Fibroblast of skin of right biceps (primary cell): Measurements from ENCODE around the gene NTN1.

Experiments
- DNase-seq: peaks from one replicate; pipeline ENCODE4 v3.0.0-alpha.2; 2013

The NTN1 gene

DNA sequence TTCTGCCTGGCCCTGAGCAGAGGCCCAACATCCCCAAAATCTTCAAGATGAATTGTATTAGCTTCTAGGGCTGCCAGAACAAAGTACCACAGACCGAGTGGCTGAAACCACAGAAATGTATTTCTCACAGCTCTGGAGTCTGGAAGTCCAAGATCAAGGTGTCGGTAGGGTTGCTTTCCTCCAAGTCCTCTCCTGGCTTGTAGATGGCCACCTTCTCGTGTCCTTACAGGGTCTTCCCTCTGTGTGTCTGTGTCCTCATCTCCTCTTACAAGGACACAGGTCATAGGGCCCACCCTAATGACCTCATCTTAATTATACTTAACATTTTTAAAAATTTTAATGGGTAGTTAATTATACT, 215.7 kb downstream of the NTN1 start:
- no peak for DNase-seq

DNA sequence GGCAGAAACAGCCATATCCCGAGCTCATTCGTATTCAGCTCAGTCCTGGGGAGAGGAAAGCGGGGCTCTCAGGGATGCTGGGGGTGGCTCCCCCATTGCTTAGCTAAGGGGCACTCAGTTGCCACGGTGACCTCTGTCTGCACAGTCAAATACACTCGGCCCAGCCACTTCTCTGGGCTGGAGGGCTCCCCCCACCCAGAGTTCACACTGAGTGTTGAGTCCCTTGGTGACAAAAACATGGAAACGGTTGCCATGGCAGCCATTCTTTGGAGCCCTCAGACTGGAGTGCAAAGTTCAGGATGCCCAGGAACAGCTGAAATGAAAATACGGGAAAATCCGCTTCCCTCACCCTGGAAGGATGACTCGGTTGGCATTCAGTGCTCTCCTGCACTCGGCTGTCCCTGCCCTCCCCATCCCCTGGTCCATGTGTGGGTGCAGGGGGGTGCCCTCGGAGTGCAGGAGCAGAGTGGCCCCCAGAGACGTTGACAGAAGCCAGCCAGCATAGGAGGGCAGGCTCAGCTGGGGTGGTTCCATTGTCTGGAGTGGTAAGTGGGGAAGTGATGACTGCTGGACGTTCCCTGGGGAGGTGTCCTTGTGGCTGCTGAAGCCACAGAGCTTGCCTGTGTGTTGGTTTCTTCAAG, 216.5 kb downstream of the NTN1 start:
- no peak for DNase-seq

DNA sequence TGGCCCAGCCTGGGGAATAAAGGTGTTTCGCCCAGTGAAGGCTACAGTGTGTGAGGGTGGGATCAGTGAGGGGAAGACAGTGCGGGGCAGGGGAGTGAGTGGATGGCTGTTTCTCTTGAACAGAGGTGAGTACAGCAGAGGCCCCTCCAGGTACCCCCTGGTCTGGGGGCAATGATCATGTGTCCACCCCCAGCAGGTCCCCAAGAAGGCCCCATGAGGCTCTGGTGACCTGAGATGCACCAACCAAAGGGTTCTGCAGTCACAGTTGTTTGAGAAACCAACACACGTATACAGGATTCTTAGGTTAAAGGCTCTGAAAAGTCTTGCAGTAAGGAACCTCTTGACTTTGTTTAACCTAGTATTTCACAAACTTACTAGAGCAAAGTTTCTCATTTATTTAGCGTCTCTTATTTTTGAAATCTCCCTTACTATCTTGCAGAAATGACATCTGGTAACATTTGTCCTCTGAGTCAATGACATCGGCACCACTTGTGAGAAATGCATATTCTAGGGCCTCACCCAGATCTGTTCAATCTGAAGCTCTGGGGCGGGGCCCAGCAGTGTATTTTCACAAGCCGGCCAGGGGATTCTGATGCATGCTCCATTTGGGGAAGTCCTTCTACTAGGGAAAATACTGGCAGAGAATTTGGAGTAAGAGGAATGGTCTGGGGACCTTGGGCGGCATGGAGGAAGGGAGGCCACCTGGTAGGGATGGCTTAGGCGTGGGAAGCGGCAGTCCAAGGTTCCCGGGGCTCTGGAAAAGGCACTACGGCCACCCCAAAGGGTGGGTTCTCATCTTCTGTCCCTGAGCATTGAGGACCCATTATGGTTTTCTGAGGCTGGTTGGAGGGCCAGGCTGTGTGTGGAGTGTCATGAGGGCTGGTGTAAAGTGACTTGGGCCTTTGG, 217.3 kb downstream of the NTN1 start:
- no peak for DNase-seq

DNA sequence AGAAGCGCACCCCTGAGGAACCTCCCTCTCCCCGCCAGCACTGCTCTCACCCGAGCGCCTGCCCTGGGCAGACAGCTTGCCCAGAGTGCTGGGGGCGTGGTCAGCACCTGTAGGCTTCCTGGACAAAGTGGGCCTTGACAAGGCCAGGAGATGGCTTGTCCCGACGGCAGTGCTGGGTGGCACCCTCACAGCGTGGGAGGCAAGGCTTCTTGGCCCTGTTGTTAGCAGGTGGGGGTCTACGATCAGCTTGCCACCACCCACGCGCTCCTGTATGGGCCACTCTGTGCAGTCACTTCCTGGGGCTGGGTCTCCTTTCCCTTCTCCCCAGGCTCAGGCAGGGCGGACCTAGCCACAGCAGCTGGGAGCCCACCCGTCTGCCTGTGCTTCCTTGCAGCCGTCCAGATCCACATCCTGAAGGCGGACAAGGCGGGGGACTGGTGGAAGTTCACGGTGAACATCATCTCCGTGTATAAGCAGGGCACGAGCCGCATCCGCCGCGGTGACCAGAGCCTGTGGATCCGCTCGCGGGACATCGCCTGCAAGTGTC, 218.0 kb downstream of the NTN1 start:
- DNase-seq, result no peak

DNA sequence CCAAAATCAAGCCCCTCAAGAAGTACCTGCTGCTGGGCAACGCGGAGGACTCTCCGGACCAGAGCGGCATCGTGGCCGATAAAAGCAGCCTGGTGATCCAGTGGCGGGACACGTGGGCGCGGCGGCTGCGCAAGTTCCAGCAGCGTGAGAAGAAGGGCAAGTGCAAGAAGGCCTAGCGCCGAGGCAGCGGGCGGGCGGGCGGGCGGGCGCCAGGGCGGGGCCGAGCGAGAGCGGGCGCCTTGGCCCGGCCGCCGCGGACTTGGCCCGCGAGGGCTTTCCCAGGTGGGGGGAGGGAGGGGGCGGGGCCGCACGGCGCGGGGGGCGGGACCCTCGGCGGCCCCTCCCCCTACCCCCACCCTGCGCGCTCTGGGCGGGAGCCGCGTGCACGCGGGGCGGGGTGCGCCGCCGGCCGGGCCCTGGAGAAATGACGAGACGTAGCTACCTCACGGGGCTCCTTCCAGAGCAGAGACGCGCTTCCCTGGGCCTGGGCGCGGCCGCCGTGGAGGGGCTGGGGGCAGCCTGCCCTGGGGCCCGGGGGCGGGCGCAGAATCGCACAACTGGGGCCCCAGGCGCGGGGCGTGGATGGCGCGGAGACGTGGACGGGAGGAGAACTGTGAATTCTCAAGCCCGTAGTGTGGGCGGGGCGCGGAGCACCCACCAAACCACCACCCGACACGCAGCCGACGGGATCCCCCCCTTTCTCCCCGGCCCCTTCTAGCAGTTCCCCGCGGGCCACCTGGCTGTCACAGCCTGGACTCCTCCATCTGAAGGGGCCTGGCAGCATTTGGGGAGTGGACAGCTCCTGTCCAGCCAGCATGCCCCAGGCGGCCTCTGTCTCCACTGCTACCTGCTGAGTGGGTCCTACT, 218.7 kb downstream of the NTN1 start:
- DNase-seq, result peak; percentile 74

DNA sequence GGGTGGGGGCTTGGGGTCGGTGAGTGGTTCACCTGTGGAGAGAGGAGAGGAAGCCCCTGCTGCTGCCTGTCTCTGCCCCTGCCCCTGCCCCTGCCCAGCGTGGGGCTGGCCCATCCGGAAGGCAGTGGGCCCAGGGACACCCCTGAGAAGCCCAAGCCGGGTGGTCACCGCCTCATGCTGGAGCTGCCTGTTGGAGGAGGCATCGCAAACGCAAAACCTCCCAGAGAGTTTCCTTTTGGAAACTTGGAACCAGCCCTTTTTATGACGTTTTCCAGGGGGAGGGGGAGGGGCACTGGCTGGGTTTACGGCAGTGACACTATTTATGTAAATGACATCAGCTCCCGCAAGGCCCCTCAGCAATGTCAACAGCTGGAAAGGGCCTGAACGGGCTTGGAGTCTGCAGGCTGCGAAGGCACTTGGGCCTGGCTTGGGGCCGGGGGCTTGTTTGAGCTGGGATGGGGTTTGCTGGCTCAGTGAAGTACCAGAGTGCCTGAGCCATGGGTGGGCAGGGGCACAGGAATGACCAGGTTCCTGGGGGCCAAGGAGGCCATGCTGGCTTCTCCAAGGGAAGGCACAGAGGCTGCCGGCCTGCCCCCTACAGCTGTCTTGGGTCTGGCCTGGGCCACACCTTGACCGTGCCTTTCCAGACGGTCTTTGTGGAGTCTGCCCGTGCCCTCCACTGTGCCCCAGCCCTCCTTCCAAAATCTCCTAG, 219.5 kb downstream of the NTN1 start:
- peak; percentile 84 for DNase-seq

DNA sequence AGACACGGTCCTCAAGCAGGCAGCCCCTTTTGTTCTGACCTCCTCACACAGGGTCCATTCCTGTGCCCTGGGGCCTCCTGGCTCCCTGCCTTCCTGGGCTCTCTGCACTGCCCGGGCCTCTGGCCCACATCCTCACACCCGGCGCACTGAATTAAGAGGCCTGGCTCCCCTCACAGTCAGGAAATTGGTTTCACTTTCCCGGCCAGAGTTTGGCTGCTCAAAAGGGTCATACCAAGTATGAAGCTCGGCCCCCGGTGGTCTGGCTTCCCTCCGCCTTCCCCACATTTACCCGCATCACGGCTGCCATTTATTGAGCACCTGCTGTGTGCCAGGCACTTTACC, 220.0 kb downstream of the NTN1 start:
- no peak for DNase-seq

DNA sequence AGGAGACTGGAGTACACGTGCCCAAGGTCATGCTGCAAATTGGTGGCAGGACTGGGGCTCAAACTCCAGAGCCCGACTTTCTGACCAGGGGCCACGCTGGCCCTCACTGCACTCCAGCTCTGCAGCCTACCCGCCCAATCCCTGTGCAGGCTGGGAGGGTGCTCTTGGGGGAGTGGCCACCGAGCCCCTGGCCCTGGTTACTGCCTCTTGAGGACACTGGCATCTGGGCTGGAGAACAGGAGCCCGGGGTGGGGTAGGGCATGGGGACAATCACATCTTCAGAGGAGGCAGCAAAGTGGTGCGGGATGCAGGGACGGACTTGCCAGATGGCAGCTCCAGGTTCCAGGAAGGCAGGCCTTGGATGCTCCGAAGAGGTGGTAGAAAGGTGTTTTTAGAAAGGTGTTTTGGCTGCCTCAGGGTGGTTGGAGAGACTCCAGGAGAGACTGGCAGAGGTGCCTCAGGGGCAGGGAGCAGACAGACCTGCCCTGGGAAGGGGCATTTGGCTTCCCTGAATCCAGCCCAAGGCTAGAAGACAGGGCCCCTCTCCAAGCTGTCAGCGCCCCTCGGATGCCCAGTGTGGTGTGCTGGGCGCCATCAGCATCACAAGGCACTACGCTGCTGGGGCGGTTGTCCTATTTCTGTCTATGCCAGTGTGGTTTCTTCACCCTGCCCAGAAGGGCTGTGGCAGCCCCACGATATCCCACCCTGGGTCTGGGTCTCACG, 220.6 kb downstream of the NTN1 start:
- DNase-seq, result no peak

DNA sequence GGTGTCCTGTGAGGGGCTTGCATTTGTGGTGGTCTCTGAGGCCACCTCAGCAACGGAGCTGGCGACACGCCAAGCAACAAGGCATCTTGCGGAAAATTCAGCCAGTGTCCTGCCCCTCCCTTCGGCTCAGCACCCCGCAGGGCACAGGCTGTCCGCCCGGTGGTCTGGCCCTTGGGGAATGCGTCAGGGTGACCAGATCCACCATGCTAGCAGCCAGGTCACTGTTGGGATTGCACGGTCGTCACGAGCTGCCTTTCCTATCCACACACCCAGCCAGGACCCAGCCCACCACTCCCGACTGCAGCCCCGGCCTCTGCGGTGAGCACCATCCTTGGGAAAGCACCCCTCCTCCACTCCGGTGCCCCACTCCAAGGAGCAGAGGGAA, 221.2 kb downstream of the NTN1 start:
- DNase-seq, result no peak

DNA sequence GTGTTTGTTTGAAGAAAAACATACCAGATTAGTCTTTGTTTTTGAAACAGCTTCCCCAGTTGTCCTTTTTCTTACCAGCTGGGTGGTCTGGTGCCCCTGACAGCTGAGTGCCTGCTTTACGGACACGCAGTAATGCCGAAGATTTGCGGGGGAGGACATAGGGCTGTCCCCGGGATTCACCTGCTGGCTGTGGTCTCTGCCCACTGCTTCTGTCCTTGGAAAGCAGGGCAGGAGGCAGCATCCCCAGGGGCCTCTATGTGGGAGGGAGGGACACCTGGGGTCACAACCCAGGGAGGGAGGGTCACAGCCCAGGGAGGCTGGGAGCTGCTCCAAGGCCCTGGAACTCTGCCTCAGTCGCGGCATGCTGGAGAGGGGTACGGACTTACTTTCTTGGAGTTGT, 221.7 kb downstream of the NTN1 start:
- no peak for DNase-seq

DNA sequence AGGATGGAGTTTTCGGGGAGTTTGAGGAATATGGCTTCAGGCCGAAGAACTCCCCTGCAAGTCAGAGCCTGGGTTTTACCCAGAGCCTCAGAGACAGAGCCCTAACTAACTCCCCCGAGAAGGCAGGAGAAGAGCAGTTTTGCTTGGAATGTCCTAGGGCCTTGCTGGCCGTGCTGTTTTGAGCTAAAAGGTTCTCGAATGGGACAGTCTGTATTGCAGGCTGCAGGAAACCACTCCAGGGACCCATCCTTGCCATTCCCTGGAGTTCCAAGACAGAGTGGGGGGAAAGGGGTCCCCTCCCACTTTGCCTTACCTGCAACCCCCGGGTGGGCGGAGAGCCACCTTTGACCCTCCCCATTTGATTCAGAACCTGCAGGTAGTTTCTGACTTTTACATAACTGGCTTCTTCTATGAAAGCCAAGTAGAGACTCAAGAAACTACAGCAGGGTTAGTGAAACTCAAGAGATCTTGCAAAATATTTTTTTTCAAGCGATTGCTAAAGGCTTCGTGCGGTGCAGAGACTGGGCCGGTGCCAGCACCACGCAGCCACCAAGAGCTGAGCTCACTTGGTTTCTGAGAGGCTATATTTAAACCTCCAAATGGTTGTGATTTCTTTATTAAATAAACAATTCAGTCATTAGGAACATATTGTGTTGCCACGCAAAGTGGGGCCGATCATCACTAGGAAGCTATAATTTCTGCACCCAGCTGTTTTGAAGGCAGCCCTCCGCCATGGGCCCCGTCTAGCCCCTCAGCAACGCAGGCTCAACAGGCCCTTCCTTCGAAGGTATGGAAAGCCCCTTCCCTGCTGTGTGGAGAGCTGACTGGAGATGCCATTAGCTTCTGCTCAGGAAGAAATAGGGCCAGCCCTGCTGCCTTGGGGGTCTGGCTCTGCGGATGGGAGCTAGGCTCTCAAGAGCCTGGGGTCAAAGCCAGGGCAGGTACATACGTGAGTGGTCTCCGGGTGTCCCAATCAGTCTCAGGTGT, 223.0 kb downstream of the NTN1 start:
- DNase-seq, result peak; percentile 68

DNA sequence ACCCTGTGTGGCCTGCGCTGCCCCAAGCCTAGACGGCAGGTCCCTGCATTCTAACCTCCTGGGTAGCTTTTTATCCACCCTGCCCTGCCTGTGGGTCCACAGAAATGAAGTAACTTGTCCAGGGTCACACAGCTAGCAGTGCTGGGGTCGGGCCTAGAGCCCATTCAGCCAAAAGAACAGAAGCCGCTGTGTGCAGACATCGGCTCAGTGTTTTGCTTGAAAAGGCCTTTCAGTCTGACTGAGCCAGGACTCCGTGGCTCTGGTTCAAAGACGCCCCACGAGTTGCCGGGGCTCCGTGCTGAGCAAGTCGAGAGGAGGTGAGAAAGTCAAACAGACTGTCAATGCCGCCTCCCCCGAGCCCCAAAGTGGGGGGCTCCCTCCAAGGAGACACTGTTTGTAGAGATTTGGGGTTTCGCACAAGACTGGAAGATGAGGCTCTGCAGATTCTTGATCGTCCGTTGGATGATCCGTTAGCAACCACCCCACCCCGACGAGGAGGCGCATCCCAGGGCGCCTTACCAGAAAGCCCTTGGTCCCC, 226.2 kb downstream of the NTN1 start:
- DNase-seq, result no peak

DNA sequence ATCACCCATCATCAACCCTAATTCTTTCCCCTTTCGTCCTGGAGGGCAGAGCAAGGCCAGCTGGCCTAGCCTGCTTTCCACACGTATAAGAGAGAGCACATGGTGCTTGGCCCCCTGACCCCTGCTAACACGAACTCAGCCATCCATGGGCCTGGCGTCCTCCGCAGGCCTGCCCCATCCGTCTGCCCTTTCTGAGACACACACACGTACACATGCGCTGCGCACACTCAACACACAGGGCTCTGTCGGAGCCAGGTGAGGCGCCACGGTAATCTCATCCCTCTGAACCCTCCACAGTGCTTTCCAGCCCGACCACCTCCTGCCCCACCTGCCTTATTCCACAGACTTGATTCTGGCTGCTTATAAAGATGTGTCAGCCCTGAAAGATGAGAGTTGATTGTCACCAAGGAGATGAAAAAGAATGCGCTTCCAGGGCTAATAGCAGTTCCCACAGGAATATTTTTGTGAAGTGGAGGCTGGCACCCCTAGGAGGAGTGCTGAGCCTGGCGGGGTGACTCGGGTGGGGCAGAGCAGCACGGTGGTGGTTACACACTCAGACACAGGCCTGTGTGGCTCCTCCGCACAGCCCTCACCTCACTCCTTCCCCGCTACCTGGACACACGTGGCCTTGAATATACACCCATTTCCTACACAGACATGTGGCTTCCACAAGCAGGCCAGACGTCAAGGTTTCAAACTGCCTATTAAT, 228.1 kb downstream of the NTN1 start:
- DNase-seq, result no peak

DNA sequence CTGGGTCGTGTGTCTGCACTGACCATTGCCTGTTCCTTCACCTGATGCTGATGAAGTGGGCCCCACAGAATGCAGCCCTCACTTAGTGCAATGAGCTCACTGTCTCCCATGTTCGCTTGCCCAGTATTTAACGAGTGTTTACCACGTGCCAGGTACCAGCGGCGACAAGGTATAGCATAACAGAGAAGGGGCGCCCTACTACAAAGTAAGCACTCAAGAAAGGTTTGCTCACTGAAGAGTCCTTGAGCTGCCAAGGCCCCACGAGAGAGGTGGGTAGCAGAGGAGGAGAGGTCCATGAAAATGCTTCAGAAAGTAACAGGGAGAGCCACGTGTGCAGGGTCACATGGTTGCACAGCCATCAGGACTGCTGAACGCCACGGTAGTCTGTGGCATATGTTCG, 230.0 kb downstream of the NTN1 start:
- DNase-seq, result no peak

DNA sequence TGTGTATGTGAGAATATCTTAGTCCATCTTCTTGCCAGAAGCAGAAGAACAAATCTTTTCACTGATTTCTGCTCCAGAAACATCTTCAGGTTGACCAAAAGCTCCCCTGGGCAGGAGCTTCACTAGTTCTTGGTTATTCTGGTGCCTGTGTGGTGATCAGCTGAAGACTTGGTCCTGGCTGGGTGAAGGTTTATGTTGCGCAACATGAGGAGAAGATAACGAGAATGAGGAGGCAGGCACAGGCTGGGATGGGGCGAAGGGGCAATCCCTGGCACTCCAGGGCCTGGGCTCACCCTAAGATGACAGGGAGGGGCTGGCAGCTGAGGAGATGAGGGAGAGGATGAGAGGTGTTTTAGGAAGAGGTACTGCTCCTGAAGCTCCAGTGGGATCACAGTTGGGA, 232.0 kb downstream of the NTN1 start:
- DNase-seq, result no peak

DNA sequence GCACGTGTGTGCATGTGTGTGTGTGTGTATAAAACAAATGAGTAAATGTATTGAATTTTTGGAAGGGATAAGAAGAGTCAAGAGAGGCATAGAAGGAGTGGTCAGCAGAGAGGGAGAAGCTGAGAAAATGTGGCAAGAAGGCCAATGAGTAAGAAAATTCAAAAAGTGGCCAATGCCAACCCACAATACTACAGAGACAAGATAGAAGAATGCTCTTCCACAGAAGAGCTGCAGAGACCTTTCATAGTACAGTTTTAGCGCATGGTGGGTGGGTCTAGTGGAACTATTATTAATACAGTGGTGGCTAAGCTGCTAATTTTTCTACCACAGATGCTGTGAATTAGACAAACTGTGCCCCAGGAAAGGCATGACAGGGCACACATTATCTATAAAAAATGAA, 233.5 kb downstream of the NTN1 start:
- no peak for DNase-seq

DNA sequence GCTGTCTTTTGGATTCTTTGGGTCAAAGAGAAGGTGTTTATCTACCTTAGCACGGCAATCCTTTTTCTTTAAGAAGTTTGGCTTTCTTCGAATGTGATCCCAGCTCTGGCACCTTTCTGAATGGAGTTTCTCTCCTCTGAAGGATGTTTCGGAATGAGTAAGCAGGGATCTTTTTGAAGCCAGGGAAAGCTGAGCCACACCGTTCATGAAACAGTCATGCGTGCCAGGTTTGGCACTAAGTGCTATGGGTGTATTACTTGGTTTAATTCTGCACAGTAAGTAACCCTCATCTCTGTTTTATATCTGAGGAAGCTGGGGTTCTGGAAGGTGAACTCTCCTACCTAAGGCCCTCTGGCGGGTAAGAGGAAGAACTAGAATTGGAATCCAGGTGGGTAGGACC, 234.5 kb downstream of the NTN1 start:
- DNase-seq, result no peak

DNA sequence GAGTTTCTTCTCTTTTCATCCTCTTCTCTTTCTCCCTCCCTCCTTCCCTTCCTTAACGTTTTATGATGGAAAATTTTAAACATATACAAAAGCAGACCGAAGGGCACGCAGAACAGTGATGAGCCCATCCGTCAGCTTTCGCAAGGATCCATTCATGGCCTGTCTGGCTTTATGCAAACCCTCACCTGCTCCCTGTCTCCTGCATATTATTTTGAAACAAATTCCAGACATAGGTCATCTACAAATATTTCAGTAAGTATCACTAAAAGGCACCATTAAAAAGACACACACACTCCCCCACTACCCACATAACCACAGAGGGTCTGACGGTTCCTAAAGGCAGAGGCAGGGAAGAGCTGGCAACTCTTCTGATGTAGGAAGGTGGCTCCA, 235.0 kb downstream of the NTN1 start:
- no peak for DNase-seq

DNA sequence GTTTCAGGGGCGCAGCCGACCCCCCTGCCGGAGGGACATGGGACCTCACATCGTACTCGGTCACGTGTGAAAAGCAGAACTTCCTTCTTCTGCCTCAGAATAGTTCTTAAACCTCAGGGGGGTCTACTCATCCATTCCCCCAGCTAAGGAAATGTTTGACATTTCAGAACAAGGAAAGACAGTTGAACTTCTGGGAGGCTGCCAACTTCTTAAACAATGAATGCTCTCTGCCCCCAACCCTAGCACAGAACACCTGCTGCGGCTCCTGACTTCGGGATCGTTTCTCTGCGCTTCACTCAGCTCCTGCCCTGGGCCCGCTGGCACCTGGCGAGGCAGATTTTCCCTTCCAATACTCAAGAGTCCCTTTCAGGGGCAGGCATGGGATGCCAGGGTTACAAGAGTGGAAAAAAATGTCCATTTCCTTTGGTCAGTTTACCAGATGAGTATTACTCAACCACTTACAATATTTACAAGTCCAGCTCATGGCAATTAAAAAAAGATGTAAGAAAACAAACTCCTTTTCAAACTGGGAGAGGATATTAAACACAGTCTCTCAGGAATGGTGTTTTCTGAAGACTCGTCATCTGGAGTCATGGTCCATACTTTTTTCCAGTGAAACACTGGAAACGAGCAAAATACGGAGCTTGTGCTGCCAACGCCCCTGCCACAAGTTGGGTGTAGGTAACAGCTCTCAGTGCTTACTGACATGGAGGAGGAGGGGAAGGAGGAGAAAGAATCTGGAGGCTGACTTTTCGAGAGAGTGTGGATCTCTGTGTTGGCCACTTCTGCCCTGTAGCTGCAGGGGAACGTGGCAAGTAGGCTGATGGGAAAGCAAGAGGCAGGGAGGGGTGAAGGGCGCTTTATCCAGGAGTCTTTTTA, 235.7 kb downstream of the NTN1 start:
- no peak for DNase-seq
